H9 (cell line): ENCODE data around the gene CACNB2. TPM values are rescaled to one million over a fixed set of nuclear protein-coding genes. Genes with fewer than 3 reads are reported as not detected.
"Not testable (repeated sequence)": the region's sequence is repeated elsewhere in the genome, so short reads cannot be mapped to it uniquely, and the experiment has no call there.

Source experiments
- DNase-seq: peaks from one replicate; pipeline ENCODE4 v3.0.0-alpha.2; 2017
- H2AFZ ChIP-seq: one replicate; pipeline ENCODE4 v1.6.1; 2013; ENCODE audit warnings: mild to moderate bottlenecking, low read length, control low read depth, moderate library complexity
- H2AK5ac ChIP-seq: 2 replicates; pipeline ENCODE4 v1.6.1; 2013; ENCODE audit warnings: low read length, control low read depth, mixed read lengths; ENCODE audit not compliant: insufficient read length
- H2BK120ac ChIP-seq: one replicate; pipeline ENCODE4 v1.6.1; 2013; ENCODE audit warnings: low read depth, mild to moderate bottlenecking, low read length, control low read depth, inconsistent platforms; ENCODE audit not compliant: poor library complexity, severe bottlenecking
- H2BK12ac ChIP-seq: 2 replicates; pipeline ENCODE4 v1.6.1; 2013; ENCODE audit warnings: low read length, control low read depth, mixed read lengths, low read depth; ENCODE audit not compliant: insufficient read length
- H2BK15ac ChIP-seq: 2 replicates; pipeline ENCODE4 v1.6.1; 2013; ENCODE audit warnings: low read depth, low read length, control low read depth
- H2BK20ac ChIP-seq: one replicate; pipeline ENCODE4 v1.6.1; 2013; ENCODE audit warnings: low read depth, mild to moderate bottlenecking, low read length, control low read depth, inconsistent platforms; ENCODE audit not compliant: poor library complexity, severe bottlenecking
- H2BK5ac ChIP-seq: 2 replicates; pipeline ENCODE4 v1.6.1; 2013; ENCODE audit warnings: low read length, control low read depth, mixed read lengths; ENCODE audit not compliant: insufficient read length
- H3K14ac ChIP-seq: 2 replicates; pipeline ENCODE4 v1.6.1; 2013; ENCODE audit warnings: low read length, control low read depth; ENCODE audit not compliant: insufficient read depth
- H3K18ac ChIP-seq: 2 replicates; pipeline ENCODE4 v1.6.1; 2013; ENCODE audit warnings: low read depth, mild to moderate bottlenecking, mixed read lengths, low read length, control low read depth; ENCODE audit not compliant: insufficient read length
- H3K23ac ChIP-seq: 2 replicates; pipeline ENCODE4 v1.6.1; 2013; ENCODE audit warnings: low read length, control low read depth, mixed read lengths, low read depth; ENCODE audit not compliant: insufficient read length
- H3K23me2 ChIP-seq: 2 replicates; pipeline ENCODE4 v1.6.1; 2013; ENCODE audit warnings: low read depth, mild to moderate bottlenecking, mixed read lengths, low read length, control low read depth; ENCODE audit not compliant: insufficient read length, poor library complexity, severe bottlenecking
- H3K27ac ChIP-seq: 2 replicates; pipeline ENCODE4 v1.5.1; 2013; ENCODE audit warnings: low read length, control low read depth, mixed read lengths, low read depth; ENCODE audit not compliant: insufficient read length
- H3K27me3 ChIP-seq: 2 replicates; pipeline ENCODE4 v1.6.1; 2013; ENCODE audit warnings: low read length, control low read depth, inconsistent platforms; ENCODE audit not compliant: insufficient read depth
- H3K4ac ChIP-seq: 2 replicates; pipeline ENCODE4 v1.6.1; 2013; ENCODE audit warnings: low read depth, mild to moderate bottlenecking, control low read depth, inconsistent platforms, low read length, moderate library complexity
- H3K4me1 ChIP-seq: 2 replicates; pipeline ENCODE4 v1.6.1; 2013; ENCODE audit warnings: low read length, control low read depth, inconsistent platforms; ENCODE audit not compliant: insufficient read depth
- H3K4me2 ChIP-seq: 2 replicates; pipeline ENCODE4 v1.6.1; 2013; ENCODE audit warnings: low read length, control low read depth, mixed read lengths; ENCODE audit not compliant: insufficient read length, insufficient read depth
- H3K56ac ChIP-seq: 2 replicates; pipeline ENCODE4 v1.6.1; 2013; ENCODE audit warnings: low read depth, mild to moderate bottlenecking, mixed read lengths, low read length, control low read depth; ENCODE audit not compliant: insufficient read length
- H3K79me1 ChIP-seq: 2 replicates; pipeline ENCODE4 v1.6.1; 2013; ENCODE audit warnings: low read depth, mild to moderate bottlenecking, moderate library complexity, low read length, control low read depth, inconsistent platforms; ENCODE audit not compliant: insufficient read depth, poor library complexity, severe bottlenecking
- H3K79me2 ChIP-seq: 2 replicates; pipeline ENCODE4 v1.6.1; 2013; ENCODE audit warnings: low read length, control low read depth, inconsistent platforms; ENCODE audit not compliant: insufficient read depth
- H3K9ac ChIP-seq: 2 replicates; pipeline ENCODE4 v1.6.1; 2013; ENCODE audit warnings: low read length, control low read depth, mixed read lengths; ENCODE audit not compliant: insufficient read length; ENCODE audit errors: extremely low read depth
- H3K9me3 ChIP-seq: one replicate; pipeline ENCODE4 v1.6.1; 2013; ENCODE audit warnings: low read depth, low read length, inconsistent platforms; ENCODE audit not compliant: control insufficient read depth
- H3T11ph ChIP-seq: one replicate; pipeline ENCODE4 v1.6.1; 2013; ENCODE audit warnings: mild to moderate bottlenecking, low read length, control low read depth, inconsistent platforms
- H4K20me1 ChIP-seq: one replicate; pipeline ENCODE4 v1.6.1; 2013; ENCODE audit not compliant: control insufficient read depth, insufficient read length, insufficient read depth
- H4K5ac ChIP-seq: 2 replicates; pipeline ENCODE4 v1.6.1; 2013; ENCODE audit warnings: low read depth, mild to moderate bottlenecking, mixed read lengths, low read length, control low read depth; ENCODE audit not compliant: insufficient read length
- H4K8ac ChIP-seq: replicated peaks from 2 replicates; pipeline ENCODE4 v1.6.1; 2013; ENCODE audit warnings: low read length, control low read depth, mixed read lengths, low read depth; ENCODE audit not compliant: insufficient read length
- H4K91ac ChIP-seq: 2 replicates; pipeline ENCODE4 v1.6.1; 2013; ENCODE audit warnings: low read depth, mild to moderate bottlenecking, moderate library complexity, mixed read lengths, low read length, control low read depth; ENCODE audit not compliant: insufficient read length
- H3K27ac Mint-ChIP-seq, 3 experiments: 2 replicates in 2 of 3; 3 replicates in 1 of 3; pipeline ENCODE4 v1.8.0; 2020 to 2021; ENCODE audit warnings: mixed read lengths in 3 of 3, mild to moderate bottlenecking in 1 of 3, moderate library complexity in 1 of 3
- H3K27me3 Mint-ChIP-seq: 2 replicates; pipeline ENCODE4 v1.8.0; 2021; ENCODE audit warnings: low read depth, mild to moderate bottlenecking, moderate library complexity, mixed read lengths
- H3K36me3 Mint-ChIP-seq, 3 experiments: 2 replicates in 2 of 3; 3 replicates in 1 of 3; pipeline ENCODE4 v1.8.0; 2020 to 2021; ENCODE audit warnings: low read depth in 3 of 3, mixed read lengths in 3 of 3; ENCODE audit not compliant: insufficient read depth in 1 of 3
- H3K4me1 Mint-ChIP-seq, 2 experiments: 2 replicates each; pipeline ENCODE4 v1.8.0; 2020; ENCODE audit warnings: mixed read lengths in 2 of 2
- H3K4me3 Mint-ChIP-seq, 2 experiments: 2 replicates in 1 of 2; 3 replicates in 1 of 2; pipeline ENCODE4 v1.8.0; 2020 to 2021; ENCODE audit warnings: mild to moderate bottlenecking in 2 of 2, mixed read lengths in 2 of 2, moderate library complexity in 1 of 2
- H3K9me3 Mint-ChIP-seq, 2 experiments: 2 replicates in 1 of 2; 3 replicates in 1 of 2; pipeline ENCODE4 v1.8.0; 2020; ENCODE audit warnings: mild to moderate bottlenecking in 2 of 2, mixed read lengths in 2 of 2, moderate library complexity in 1 of 2
- CTCF ChIP-seq: fragments of 200-600 bp; sonication (generic); conservative IDR thresholded peaks from 3 replicates; pipeline ENCODE4 v1.8.0; 2021; ENCODE audit warnings: antibody characterized with exemption, mild to moderate bottlenecking
- WGBS: extraction: QIAGEN DNeasy Blood & Tissue Kit; methylation state at CpG from one replicate; pipeline ENCODE4 v1.1.7; 2013; ENCODE audit warnings: missing lambda C conversion rate, low lambda C conversion rate, mixed read lengths; ENCODE audit not compliant: insufficient read length; ENCODE audit errors: extremely low coverage; 5-methylcytosine and 5-hydroxymethylcytosine counted together
- total RNA-seq: library from RNA; stranded (reverse); gene quantifications from 2 replicates; pipeline ENCODE4 v1.2.1, GENCODE V29; 2021

The CACNB2 gene
- total RNA-seq, 1 experiment from 2014 or later: 2.6 TPM

- H3K79me2 ChIP-seq: no peaks in the 10 kb centered on the region
- H4K5ac ChIP-seq: no peak overlapping the region
- no peak overlapping the region for H4K8ac ChIP-seq
- no peaks in the 10 kb centered on the region for H3K4me1 ChIP-seq
- Mint-ChIP-seq H3K27ac (no peak overlapping the region), H3K36me3 (peaks cover 0 to 3% (median 0%) of the 10 kb centered on the region in 3 experiments; a peak in 1 of 7 replicates), H3K27me3 (no peaks in the 10 kb centered on the region), H3K4me3 (no peak overlapping the region), H3K4me1 (0 out of 4 replicates have a peak, but pooled peaks cover 0 to 1% of the 10 kb centered on the region in 2 experiments), H3K9me3 (no peaks in the 10 kb centered on the region; a peak in 1 of 5 replicates)
- no peak overlapping the region for H2BK120ac ChIP-seq
- no peak overlapping the region for H2AK5ac ChIP-seq
- no peaks in the 10 kb centered on the region for H3K27me3 ChIP-seq
- H4K91ac ChIP-seq: no peak overlapping the region
- H3K9ac ChIP-seq: no peak overlapping the region
- H3K56ac ChIP-seq: no peak overlapping the region
- H3T11ph ChIP-seq: no peak overlapping the region
- no peaks in the 10 kb centered on the region for H3K9me3 ChIP-seq
- H2BK20ac ChIP-seq: no peak overlapping the region
- no peaks in the 10 kb centered on the region for H3K23me2 ChIP-seq
- H3K4ac ChIP-seq: no peak overlapping the region
- H3K27ac ChIP-seq: no peak overlapping the region
- WGBS: no CpG with 5 or more reads among the region's 4 CpGs
- no peak for DNase-seq
- no peak overlapping the region for H3K18ac ChIP-seq
- no peak overlapping the region for H2AFZ ChIP-seq
- no peak for TF ChIP-seq CTCF
- H2BK12ac ChIP-seq: no peak overlapping the region
- H3K79me1 ChIP-seq: no peaks in the 10 kb centered on the region
- H4K20me1 ChIP-seq: no peaks in the 10 kb centered on the region
- H3K14ac ChIP-seq: no peak overlapping the region
- no peak overlapping the region for H3K23ac ChIP-seq
- H2BK5ac ChIP-seq: no peak overlapping the region
- H2BK15ac ChIP-seq: no peak overlapping the region
- H3K4me2 ChIP-seq: no peak overlapping the region
Measured at GRCh38 chr10:18439601-18440000, 299.4 kb downstream of the CACNB2 start.

- not testable (repeated sequence) for H3K4me1 ChIP-seq, H3K36me3 Mint-ChIP-seq, H3K14ac ChIP-seq, H2BK12ac ChIP-seq, H3K9ac ChIP-seq, H3K4me2 ChIP-seq, H3K4me3 Mint-ChIP-seq, H2AK5ac ChIP-seq, H3K23me2 ChIP-seq, H4K8ac ChIP-seq, H3K79me2 ChIP-seq, H4K5ac ChIP-seq, DNase-seq, H3K27me3 ChIP-seq, H2BK15ac ChIP-seq, H3K18ac ChIP-seq, H3K23ac ChIP-seq, H3K4me1 Mint-ChIP-seq, H3K27ac ChIP-seq, H4K20me1 ChIP-seq, H2BK20ac ChIP-seq, H3K9me3 Mint-ChIP-seq, H3K4ac ChIP-seq, H4K91ac ChIP-seq, H2BK120ac ChIP-seq, H3K9me3 ChIP-seq, H2AFZ ChIP-seq, H3T11ph ChIP-seq, H3K56ac ChIP-seq, H3K27me3 Mint-ChIP-seq, H3K79me1 ChIP-seq, H2BK5ac ChIP-seq
- peak overlapping the region in 1 of 3 experiments; percentile 44; a peak in 1 of 7 replicates for H3K27ac Mint-ChIP-seq
- WGBS: no CpG with 5 or more reads among the region's 6 CpGs
Measured at GRCh38 chr10:18445635-18446034, 305.4 kb downstream of the CACNB2 start.
